Stimulated activated naive CD8-positive, alpha-beta T cell treated with anti-CD3 and anti-CD28 coated beads, Interleukin-15, amount 100 ng/mL, for 72 hours (primary cell): ENCODE results near the gene TESPA1.
"Not testable (repeated sequence)": the region's sequence is repeated elsewhere in the genome, so short reads cannot be mapped to it uniquely, and the experiment has no call there.

ENCODE experiments used
- ATAC-seq: fragments of 150-1000 bp; cut with Tn5 transposase; 2 replicates; pipeline ENCODE4 v1.10.0; 2021; ENCODE audit warnings: mild to moderate bottlenecking, moderate library complexity
- DNase-seq, 2 donors: peaks; one replicate each; pipeline ENCODE4 v3.0.0; 2021 to 2022
- H3K27ac Mint-ChIP-seq, 2 donors: one replicate each; pipeline ENCODE4 v1.8.0; 2022; ENCODE audit warnings: mild to moderate bottlenecking in 2 of 2, mixed read lengths in 2 of 2, moderate library complexity in 2 of 2
- H3K27me3 Mint-ChIP-seq: one replicate; pipeline ENCODE4 v1.8.0; 2022; ENCODE audit warnings: mixed read lengths
- H3K4me1 Mint-ChIP-seq: one replicate; pipeline ENCODE4 v1.8.0; 2022; ENCODE audit warnings: mild to moderate bottlenecking, mixed read lengths
- H3K4me3 Mint-ChIP-seq, 2 donors: one replicate each; pipeline ENCODE4 v1.8.0; 2022; ENCODE audit warnings: mild to moderate bottlenecking in 2 of 2, mixed read lengths in 2 of 2, moderate library complexity in 1 of 2
- H3K9me3 Mint-ChIP-seq, 2 donors: one replicate each; pipeline ENCODE4 v1.8.0; 2022; ENCODE audit warnings: mixed read lengths in 2 of 2

TESPA1 gene

DNA sequence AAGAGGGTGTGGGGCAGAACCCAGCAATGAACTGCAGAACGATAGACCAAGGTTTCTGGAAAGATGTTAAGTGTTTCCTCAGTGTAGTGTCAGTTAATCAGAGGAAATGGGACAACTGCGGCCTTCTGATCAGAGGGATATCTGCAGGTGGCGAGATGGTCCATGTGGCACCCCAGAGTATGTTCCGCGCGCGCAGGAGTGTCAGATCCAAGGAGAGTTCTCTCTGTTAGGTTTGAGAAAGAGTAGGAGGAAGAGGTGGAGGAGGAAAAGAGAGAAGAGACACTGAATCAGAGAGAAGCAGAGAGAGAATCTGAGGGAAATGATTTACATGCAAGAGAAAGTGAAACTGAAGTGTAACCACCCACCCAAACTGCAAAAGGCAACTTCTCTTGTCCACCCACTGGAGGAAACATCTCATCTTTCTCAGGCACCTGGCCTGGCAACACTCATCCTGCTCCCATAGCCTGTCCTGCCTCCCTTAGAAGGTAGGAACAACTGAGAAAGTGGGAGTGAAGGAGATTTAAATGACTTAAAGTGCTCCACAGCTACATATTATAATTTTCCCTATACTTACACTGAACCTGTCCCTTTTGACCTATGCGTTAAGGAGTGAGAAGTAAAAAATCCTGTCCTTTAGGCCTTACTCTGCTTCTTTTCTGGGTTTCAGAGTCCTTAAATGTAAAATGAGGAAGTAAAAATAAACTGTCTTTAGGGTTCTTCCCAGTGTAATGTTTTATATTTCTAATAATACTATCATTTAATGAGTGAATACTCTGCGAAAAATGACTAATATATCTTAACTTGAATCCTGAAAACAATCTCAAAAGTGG is 6.8 kb upstream of the TESPA1 start:
- peaks cover 74% of the 10 kb centered on the region for H3K4me1 Mint-ChIP-seq
- ATAC-seq, result peak; percentile 70

DNA sequence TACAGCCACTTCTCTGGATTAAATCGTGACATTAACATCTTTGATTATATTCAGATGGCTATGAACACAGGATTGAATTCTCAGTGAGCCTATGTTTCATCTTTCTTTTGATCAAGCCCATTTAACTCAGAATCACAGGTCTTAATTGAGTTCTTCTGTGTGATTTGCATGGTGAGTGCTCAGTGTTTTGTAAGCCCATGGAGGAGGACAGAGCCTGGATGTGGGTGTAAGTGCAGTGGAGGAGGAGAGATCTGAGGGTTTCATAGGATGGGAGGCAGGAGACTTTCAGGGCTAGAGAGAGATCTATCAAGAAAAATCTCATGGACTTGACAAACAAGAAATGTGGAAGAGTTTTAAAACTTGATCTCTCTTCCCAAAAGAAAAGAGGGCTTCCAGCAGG is 5.3 kb upstream of the TESPA1 start:
- Mint-ChIP-seq H3K27ac (peak overlapping the region; percentile 7 to 37), H3K4me3 (peak overlapping the region; percentile 41 to 95), H3K9me3 (no peaks in the 10 kb centered on the region), H3K27me3 (no peaks in the 10 kb centered on the region), H3K4me1 (peaks cover 81% of the 10 kb centered on the region)
- DNase-seq (no peak), ATAC-seq (no peak)

More for the DNA sequence above, 6.8 kb upstream of the TESPA1 start:
- Mint-ChIP-seq H3K9me3 (no peaks in the 10 kb centered on the region), H3K27me3 (no peaks in the 10 kb centered on the region), H3K27ac (peak overlapping the region; percentile 97 to 99), H3K4me3 (peak overlapping the region; percentile 86 to 95)
- DNase-seq, result peak in 1 of 2 donors; percentile 56

DNA sequence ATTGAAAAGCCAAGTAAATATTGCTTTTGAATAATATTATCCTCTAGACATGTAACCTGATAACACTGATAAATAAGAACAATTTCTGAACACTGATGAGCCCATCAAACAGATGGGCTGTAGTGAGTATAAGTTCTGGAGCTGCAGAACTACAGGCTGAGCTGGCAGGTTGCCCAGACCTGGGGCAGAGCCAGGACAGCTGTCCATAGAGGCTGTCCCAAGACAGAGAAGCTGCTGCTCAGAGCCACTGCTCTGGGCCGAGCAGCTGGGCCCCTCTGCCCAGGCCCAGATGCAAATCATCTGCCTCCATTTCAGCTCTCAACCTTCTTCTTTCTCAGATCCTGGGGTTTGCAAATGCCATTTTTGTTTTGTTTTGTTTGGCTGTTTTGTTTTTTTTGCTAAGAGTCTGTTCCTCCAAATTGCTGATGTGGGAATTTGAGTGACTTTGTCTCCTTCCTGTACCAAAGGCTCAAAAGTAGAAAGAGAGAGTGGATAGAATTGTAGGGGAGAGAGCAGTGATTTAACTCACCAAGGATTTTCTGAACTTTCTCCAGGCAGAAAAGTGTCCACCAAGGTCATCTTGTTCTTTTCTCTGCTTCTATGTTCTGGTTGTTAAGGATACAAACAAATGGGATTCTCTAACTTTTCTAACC is 4.0 kb upstream of the TESPA1 start:
- H3K27ac Mint-ChIP-seq, result peak overlapping the region in 1 of 2 donors; percentile 11
- ATAC-seq, result no peak
- no peaks in the 10 kb centered on the region for H3K9me3 Mint-ChIP-seq
- no peaks in the 10 kb centered on the region for H3K27me3 Mint-ChIP-seq
- peaks cover 73% of the 10 kb centered on the region for H3K4me1 Mint-ChIP-seq
- H3K4me3 Mint-ChIP-seq, result peak overlapping the region; percentile 24 to 40
- no peak for DNase-seq

DNA sequence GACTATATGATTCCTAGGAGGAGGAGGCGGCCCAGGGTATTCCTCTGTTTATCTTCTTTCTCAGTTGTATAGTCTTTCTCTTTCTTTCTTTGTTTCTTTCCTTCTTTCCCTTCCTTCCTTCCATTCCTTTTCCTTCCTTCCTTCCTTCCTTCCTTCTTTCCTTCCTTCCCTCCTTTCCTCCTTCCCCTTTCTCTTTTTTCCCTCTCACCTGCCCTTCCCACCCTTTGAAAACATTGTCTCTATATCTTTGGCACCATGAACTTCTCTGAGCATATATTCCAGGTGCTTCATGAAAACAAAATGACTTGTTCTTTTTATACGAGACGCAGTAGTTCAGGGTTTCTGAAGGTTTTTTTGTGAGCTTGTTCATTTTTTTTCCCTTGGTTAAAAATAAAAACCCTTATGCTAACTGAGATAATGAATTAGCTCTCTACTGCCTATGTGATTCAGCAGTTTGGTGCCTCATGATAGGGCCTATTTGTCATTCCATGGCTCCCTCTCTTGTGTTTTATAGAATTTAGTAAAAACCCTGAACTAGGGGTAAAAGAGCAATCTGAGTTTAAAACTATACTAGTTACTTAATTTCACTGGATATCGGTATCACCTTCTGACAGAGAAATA is 3.2 kb upstream of the TESPA1 start:
- H3K9me3 Mint-ChIP-seq, result no peaks in the 10 kb centered on the region
- no peak for ATAC-seq

GRCh38 chr12:54986773-54987172 is 2.2 kb upstream of the TESPA1 start:
- DNase-seq, H3K4me3 Mint-ChIP-seq: not testable (repeated sequence)
- peaks cover 67% of the 10 kb centered on the region for H3K4me1 Mint-ChIP-seq

More for the DNA sequence above, 3.2 kb upstream of the TESPA1 start:
- no peaks in the 10 kb centered on the region for H3K27me3 Mint-ChIP-seq
- no peak for DNase-seq
- H3K4me3 Mint-ChIP-seq, result peak overlapping the region; percentile 3 to 22
- no peak overlapping the region for H3K27ac Mint-ChIP-seq
- peaks cover 68% of the 10 kb centered on the region for H3K4me1 Mint-ChIP-seq

DNA sequence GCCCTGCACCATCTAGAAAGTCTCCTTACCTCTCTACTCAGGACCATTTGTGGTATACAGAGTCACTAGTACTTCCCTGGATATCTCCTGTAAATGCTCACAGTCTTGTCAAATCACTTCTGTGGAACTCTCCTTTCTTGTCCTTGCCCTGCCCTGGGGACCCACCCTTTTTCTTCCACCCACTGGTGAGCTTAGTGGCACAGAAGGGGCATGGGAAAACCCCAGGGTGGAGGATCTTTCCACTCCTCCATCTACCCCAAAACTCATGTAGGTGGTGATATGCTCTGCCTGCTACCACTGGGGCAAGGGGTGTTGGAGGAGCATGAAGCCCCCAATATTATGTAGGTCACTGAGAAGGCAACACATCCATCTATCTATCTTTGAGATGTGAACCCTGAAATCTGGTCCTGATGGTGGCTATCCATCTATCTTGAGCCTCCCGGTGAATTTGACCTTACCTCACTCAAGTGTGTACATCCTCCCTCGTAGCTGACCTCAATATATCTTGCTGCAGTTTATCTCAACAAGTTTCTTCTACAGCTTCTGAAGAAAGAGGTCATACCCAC is 943 bp downstream of the TESPA1 start:
- H3K27me3 Mint-ChIP-seq, result no peaks in the 10 kb centered on the region
- ATAC-seq (no peak), DNase-seq (peak in 1 of 2 donors; percentile 22)
- H3K4me3 Mint-ChIP-seq, result peak overlapping the region; percentile 92 to 93
- H3K27ac Mint-ChIP-seq, result peak overlapping the region; percentile 91 to 97
- H3K9me3 Mint-ChIP-seq, result no peaks in the 10 kb centered on the region
- peaks cover 56% of the 10 kb centered on the region for H3K4me1 Mint-ChIP-seq

More at GRCh38 chr12:54986773-54987172, 2.2 kb upstream of the TESPA1 start:
- peak overlapping the region in 1 of 2 donors; percentile 79 for H3K27ac Mint-ChIP-seq
- H3K9me3 Mint-ChIP-seq, ATAC-seq, H3K27me3 Mint-ChIP-seq: not testable (repeated sequence)

DNA sequence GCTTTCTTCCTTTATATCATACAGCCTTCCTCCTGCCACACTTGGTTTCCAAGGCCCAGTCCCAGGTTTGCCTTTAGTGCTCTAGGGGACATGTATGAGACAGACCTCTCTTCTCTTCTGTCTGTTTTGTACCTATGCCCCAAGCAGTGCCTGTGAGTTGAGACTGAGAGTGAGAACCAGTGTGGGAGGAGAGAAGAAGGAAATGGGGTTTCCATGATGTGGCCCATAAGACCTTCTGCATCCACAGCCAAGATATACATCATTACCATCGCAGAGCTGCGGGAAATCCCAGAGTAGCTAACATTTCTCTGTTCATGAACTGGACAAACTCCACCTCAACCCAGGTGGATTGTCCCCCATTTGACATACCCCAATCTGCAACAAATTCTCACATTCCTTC is 2.8 kb downstream of the TESPA1 start:
- no peaks in the 10 kb centered on the region for H3K9me3 Mint-ChIP-seq
- peaks cover 56% of the 10 kb centered on the region for H3K4me1 Mint-ChIP-seq
- peak overlapping the region; percentile 48 to 90 for H3K27ac Mint-ChIP-seq
- H3K4me3 Mint-ChIP-seq, result peak overlapping the region; percentile 92 to 93
- ATAC-seq (peak; percentile 75), DNase-seq (peak in 1 of 2 donors; percentile 64)
- H3K27me3 Mint-ChIP-seq, result no peaks in the 10 kb centered on the region

DNA sequence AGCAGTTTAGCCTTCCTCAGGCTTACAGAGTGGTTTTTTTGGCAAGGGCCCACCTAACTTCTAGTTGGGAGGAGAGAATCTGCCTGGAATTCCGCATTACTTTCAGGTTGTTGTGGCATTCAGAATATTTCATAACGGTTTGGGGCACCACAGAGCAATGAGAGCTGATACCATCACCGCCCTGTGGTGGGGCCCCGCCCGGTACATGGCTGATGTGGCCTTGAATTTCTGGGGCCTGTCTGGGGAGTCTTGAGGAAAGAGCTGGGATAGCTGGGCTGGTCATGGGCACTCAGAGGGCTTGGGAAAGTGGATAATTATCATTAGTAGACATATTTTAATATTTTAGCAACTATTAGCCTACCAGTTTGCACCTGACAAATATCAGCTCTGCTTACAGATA is 4.2 kb downstream of the TESPA1 start:
- Mint-ChIP-seq H3K27me3 (no peaks in the 10 kb centered on the region), H3K4me1 (peaks cover 60% of the 10 kb centered on the region), H3K4me3 (peak overlapping the region; percentile 89 to 93), H3K9me3 (no peaks in the 10 kb centered on the region), H3K27ac (peak overlapping the region; percentile 95 to 96)
- peak in 1 of 2 donors; percentile 36 for DNase-seq
- no peak for ATAC-seq

GRCh38 chr12:54977857-54978256 is 6.7 kb downstream of the TESPA1 start:
- Mint-ChIP-seq H3K4me1 (peaks cover 85% of the 10 kb centered on the region), H3K27ac (peak overlapping the region; percentile 6 to 85), H3K27me3 (no peaks in the 10 kb centered on the region), H3K9me3 (no peaks in the 10 kb centered on the region), H3K4me3 (peak overlapping the region; percentile 89 to 93)
- ATAC-seq (no peak), DNase-seq (no peak)

DNA sequence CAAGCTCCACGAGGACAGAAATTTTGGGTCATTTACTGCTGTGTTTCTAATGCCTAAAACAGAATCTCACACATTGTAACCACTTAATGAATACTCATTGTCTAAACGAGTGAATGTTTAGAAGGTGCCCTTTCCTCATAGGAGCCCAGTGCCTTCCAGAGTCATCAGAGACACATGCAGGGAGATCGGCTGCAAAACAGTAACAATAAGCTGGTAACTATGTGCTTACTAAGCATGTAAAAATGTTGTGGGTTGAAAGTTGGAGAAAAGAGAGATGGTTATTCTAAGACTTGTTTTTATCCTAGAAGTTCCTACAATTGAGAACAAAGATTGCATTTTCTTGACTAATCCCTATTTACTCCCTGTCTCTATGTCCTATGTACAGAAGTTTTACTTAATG is 7.4 kb downstream of the TESPA1 start:
- Mint-ChIP-seq H3K9me3 (no peaks in the 10 kb centered on the region), H3K4me1 (peaks cover 90% of the 10 kb centered on the region), H3K4me3 (peak overlapping the region; percentile 89 to 93), H3K27ac (peak overlapping the region; percentile 88), H3K27me3 (no peaks in the 10 kb centered on the region)
- DNase-seq, result no peak
- ATAC-seq, result no peak

- Mint-ChIP-seq H3K27me3 (no peaks in the 10 kb centered on the region), H3K27ac (peak overlapping the region; percentile 72 to 92), H3K4me1 (peaks cover 96% of the 10 kb centered on the region), H3K4me3 (peak overlapping the region; percentile 63 to 74), H3K9me3 (no peaks in the 10 kb centered on the region)
- DNase-seq, result no peak
- ATAC-seq, result no peak
Observed at GRCh38 chr12:54975875-54976274, 8.7 kb downstream of the TESPA1 start.

DNA sequence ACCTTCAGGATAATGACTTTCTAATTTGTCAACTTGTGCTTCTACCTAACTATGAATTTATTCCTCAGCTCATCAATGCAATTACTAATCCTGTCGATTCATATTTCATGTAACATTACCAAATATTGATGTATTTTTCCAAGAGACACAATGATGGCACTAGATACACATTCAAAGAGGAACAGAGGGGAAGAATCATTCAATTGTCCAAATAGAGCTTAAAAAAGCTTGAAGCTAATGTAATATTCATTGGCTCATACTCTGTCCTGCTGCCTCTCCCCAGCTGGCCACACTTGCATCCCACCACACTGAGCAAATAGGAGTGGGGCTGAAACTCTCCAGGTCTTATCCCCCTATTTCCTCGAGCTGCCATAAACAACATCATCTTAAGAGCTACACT is 9.3 kb downstream of the TESPA1 start:
- ATAC-seq (no peak), DNase-seq (no peak)
- no peaks in the 10 kb centered on the region for H3K27me3 Mint-ChIP-seq
- no peaks in the 10 kb centered on the region for H3K9me3 Mint-ChIP-seq
- peaks cover 98% of the 10 kb centered on the region for H3K4me1 Mint-ChIP-seq
- H3K27ac Mint-ChIP-seq, result peak overlapping the region; percentile 38 to 87
- H3K4me3 Mint-ChIP-seq, result peak overlapping the region; percentile 5 to 13

DNA sequence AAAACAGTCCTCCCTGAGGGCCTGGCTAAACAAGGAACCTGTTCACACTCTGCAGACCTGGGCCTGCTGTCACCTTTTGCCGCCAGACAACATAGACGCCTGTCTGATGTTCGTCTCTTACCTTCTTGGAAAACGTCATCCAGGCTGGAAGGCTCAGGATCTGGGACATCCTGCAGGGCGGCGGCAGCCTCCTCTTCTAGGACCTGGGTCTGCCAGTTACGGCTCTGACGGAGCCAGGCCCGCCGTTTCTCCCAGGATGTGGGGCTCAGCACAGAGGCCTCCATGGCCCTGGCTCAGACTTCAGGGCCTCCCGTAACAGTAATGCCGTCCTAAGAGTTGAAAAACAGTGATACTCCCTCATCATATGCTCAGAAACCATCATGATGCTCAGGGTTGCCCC is 10.3 kb downstream of the TESPA1 start:
- no peak for ATAC-seq
- no peak for DNase-seq
- peak overlapping the region; percentile 57 to 79 for H3K27ac Mint-ChIP-seq
- H3K9me3 Mint-ChIP-seq, result no peaks in the 10 kb centered on the region
- no peaks in the 10 kb centered on the region for H3K27me3 Mint-ChIP-seq
- H3K4me1 Mint-ChIP-seq, result peaks cover 95% of the 10 kb centered on the region
- H3K4me3 Mint-ChIP-seq, result peak overlapping the region in 1 of 2 donors; percentile 30

- Mint-ChIP-seq H3K9me3 (no peaks in the 10 kb centered on the region), H3K4me3 (no peak overlapping the region), H3K4me1 (peaks cover 92% of the 10 kb centered on the region), H3K27me3 (no peaks in the 10 kb centered on the region), H3K27ac (peak overlapping the region; percentile 13 to 42)
- no peak for DNase-seq
- ATAC-seq, result no peak
Observed at GRCh38 chr12:54973556-54973955, 11.0 kb downstream of the TESPA1 start.

DNA sequence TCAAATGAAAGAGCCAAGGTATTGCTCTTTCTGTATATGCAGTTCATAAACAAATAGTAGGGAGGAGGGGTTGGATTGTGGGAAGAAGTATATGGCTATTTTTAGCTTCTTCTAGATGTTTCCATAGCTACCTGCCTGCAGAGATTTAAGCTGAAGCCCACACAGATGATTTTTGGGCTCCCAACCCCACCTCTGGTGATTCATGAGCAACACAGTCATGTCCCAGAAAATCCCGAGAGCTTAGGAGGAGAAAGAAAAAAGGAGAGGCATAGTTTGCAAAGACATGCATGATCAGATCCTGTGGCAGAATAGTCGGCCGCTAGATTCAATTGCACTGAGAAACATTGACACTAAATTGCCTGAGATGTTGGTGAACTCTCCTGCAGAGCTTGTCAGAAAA is 13.8 kb downstream of the TESPA1 start:
- no peak for ATAC-seq
- H3K27ac Mint-ChIP-seq, result peak overlapping the region in 1 of 2 donors; percentile 18

More for the DNA sequence above, 13.8 kb downstream of the TESPA1 start:
- Mint-ChIP-seq H3K4me3 (no peak overlapping the region), H3K4me1 (peaks cover 89% of the 10 kb centered on the region), H3K27me3 (no peaks in the 10 kb centered on the region), H3K9me3 (no peaks in the 10 kb centered on the region)
- DNase-seq, result no peak
